SKM-1 (cell line): ENCODE results near the gene FLACC1.
"Not testable (repeated sequence)": the region's sequence is repeated elsewhere in the genome, so short reads cannot be mapped to it uniquely, and the experiment has no call there.

Experiments used
- DNase-seq: peaks from one replicate; lab custom pipeline; 2025; ENCODE audit not compliant: unreplicated experiment; lab: John Stamatoyannopoulos, UW

The FLACC1 gene

DNA sequence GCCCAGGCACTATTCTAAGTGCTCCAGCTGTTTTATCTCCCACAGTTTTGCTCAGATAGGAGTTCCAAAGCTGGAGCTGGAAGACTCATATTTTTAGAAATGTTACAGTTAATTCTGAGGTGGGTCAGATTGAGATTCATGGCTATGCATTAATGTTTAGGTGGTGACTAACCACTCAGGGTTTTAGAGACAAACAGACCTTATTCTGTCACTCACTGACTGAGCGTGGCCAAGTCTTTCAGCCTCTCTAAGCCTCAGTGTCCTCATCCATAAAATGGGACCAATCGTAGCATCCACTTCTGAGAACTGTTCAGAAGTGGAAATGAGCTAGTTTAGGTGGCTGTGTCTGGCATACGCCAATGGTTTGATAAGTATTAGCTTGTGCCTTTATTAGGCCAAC, 101.1 kb downstream of the FLACC1 start:
- no peak for DNase-seq

DNA sequence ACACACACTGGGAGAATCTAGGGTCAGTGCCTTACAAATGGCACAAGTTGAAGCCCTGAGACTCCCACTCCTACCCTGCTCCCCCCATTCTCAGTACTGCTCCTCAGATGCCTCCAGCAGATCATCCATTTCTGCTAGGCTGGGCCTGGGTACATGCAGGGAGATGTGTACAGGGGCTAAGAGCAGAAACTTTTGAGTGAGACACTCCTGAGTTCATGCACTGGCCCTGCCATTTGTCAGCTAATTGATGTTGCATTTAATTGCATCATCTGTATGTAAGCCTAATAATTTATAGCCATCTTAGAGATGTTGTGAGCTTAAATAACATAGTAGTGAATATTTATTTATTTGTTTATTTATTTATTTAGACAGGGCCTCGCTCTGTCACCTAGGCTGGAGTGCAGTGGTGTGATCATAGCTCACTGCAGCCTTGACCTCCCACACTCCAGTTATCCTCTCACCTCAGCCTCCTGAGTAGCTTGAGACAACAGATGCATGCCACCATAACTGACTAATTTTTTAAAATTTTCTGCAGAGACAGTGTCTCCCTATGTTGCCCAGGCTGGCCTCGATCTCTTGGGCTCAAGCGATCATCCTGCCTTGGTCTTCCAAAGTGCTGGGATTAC, 101.6 kb downstream of the FLACC1 start:
- no peak for DNase-seq

DNA sequence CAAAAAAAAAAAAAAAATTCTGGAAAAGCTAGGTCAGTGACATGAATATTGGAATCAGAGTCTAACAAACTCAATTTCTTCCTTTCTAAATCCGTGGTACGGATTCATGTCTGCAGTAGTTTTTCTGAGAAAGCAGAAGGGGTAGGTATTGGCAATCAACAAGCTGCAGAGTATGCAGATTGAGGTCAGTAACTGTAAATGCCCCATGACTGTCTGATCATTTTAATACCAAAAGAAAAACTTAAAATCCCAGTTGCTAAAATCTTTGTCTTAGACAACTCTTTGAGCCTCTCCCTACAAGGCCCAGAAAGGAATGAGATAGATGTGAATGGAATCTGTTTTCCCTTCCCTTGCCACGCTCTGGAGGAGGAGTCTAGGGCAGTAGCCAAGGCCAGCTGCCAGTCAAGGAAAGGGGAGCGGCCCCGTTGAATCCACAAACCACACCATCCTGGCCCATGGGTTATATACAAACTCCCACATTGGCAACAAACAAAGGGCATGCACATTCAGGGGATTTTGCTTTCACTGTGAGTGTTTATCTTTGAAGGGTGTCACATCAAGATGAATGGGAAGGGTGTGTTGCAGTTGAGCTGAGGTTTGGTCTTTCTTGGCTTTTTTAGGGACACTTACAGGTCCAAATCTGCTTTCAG, 102.9 kb downstream of the FLACC1 start:
- no peak for DNase-seq

DNA sequence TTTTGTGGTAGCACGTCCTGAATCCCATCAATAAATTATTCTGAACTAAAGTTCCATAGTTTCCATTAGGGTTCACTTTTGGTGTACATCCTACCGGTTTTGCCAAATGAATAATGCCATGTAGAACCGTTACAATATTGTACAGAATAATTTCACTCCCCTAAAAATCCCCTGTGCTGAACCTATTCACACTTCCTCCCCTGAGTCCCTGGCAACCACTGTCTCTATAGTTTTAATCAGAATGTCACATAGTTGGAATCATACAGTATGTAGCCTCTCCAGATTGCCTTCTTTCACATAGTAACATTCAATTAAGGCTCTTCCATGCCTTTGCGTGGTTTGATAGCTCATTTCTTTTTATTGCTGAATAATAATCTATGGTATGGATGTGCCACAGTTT, 106.4 kb downstream of the FLACC1 start:
- DNase-seq = no peak

DNA sequence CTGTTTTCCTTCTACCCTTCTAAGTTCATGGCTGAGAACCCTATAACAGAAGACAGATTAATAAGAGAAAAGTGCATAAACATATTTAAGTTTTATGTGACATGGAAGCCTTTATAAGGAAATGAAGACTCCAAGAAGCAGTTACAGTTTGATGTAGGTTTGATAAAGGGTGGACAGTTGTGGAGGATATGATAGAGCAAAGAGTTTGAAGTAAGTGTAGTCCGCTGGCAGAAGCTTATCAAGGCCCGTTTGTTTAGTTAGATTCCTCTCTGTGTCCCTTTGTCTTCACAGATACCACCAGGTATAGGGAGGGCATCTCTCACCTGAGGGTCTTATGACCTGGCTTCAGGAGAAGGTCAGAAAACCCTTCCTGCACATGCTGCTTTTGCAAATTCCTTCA, 107.3 kb downstream of the FLACC1 start:
- DNase-seq = no peak

DNA sequence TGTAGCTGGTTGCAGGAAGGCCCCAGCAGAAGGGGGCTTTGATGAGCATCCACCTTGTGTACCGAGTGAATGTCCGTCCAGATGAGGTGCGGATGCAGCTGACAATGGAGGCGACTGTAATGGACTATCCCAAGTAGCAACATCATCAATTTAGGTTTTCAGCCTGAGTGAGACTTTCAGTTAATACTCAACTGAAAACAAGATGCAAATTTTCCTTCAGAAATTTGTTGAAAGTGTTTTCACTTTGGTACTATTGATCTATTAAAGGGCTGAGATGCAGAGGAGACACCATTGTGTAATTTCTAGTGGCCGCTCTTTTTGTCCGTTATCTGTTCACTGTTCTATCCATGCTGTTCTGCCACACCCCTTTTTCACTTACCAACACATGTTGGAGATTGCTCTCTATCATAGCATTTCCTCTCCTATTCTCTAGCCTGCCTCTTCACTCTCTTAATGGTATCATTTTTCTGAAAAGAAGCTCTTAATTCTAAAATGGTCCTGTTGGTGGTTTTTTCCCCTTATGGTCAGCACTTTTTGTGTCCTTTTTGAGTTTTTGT, 108.8 kb downstream of the FLACC1 start:
- no peak for DNase-seq

DNA sequence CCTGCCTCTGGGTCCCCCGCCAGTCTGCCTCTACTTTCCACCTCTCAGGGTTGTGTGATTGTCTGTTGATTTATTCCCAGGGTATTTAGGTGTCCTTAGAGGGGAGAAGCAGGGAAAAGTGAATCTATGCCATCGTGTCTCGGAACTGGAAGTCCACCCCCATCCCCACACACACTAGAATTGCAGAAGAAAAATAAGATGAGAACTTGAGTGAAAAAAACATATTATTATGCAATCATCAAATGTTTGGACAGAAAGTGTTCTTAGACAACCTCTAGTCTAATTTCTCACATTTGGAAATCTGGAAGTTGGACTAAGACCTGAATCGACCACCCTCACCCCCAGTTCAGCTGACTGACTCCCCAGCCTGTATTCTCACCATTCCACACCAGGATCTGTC, 110.9 kb downstream of the FLACC1 start:
- DNase-seq = no peak

DNA sequence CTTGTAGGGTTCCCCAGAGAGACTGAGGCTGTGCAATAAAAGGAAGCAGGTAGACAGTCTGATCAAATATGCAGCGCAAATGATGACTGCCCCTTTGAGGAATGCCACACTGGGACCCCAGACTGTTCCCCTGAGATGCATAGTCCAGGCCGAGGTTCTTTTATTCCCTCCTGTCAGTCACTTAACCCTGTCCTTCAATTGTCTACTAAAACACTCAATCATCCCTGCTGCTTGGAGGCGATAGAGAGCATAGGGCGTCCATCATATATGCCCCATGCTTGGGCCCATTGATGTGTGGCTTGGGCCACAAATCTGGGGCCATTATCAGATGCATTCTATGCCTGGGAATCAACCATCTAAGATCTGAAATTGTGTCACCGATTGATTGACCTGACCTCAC, 112.3 kb downstream of the FLACC1 start:
- no peak for DNase-seq

DNA sequence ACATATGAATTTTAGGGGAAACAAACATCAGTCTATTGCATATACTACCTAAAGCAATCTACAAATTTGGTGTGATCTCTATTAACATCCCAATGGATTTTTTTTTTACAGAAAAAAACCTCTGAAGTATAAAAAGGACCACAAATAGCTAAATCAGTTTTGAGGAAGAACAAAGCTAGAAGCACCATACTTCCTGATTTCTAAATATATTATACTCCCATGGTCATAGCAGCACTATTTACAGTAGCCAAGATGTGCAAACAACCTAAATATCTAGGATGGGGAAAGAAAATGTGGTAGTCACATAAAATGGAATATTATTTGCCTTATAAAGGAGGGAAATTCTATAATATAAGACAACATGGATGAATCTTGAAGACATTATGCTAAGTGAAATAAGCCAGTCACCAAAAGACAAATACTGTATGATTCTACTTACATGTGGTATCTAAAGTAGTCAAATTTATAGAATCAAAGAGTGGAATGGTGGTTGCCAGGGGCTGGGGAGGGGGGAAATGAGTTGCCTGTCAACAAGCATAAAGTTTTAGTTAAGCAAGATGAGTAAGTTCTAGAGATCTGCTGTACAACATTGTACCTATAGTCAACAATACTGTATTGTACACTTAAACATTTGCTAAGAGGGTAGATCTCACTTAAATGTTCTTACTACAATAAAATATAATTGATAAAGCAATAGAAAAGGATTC, 114.4 kb downstream of the FLACC1 start:
- DNase-seq = no peak

DNA sequence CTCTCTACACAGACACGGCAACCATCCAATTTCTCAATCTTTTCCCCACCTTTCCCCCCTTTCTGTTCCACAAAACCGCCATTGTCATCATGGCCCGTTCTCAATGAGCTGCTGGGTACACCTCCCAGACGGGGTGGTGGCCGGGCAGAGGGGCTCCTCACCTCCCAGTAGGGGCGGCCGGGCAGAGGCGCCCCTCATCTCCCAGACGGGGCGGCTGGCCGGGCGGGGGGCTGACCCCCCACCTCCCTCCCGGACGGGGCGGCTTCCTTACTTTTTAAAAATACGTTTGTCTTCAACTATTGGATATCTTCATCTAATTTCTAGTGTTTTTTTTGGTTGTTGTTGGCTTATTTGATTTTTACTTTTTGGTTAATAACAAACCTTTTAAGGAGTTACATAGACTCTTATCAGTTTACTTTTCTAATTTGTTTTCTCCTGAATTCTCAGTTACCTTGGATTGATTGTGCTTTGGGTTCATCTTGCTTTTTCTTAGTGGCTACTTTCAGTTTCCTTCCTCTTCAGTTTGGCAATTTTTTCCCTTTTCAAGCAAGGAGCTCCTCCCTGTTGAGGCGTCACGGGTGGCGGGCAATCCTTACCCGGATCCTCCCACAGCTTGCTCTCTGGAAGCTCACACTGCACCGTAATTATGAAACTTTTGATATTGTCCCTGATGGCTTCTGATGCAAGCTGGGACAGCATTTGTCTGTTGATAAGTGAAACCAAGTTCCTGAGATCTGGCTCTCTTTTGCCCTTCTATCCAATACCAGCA, 117.8 kb downstream of the FLACC1 start:
- DNase-seq = not testable (repeated sequence)
